Measurements from ENCODE around the gene DDX10.

DNA sequence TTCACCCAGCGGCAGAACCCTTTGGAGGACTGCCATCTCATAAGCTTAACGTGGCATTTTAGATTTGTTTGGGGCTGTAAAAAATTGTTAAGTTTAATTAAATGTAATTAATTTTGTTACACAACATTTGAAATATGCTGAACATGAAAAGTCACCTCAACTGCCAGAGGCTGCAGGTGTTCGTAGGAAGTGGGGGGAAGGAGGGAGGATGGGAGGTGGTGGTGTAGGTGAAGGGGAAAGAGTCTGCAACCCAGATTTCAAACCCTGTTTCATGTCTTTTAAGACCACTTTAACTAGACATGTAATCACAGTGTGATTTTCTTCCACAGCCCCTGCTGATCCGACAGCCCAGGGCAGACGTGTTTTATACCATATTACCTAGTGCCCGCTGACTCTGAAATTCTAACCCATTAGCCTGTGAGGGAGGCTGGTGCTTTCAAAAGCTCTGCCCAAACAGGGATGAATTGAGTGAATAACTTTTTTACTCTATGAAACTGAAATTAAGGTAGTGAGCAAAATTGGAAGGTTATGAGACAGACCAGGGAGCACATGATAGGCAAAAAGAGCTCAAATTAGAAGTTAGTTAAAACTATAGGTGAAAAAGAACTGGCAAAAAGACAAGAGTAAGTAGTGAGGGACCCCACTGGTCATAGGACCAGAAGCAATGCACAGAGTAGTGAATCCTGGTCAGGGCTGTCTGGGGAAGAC lies 279.8 kb downstream of the DDX10 start:
- no peak for TF ChIP-seq PHB2 (IDR thresholded peaks at IDR 0.05; ENCODE audit: low read depth)
- no peak for TF ChIP-seq CTCF (IDR thresholded peaks at IDR 0.05 in 2 of 3, conservative IDR thresholded peaks at IDR 0.05 in 1 of 3; ENCODE audit: insufficient read depth in 2 of 3, low read depth in 1 of 3, low read length in 3 of 3)
- no peak for TF ChIP-seq MAX (CRISPR knock-in tag; IDR thresholded peaks at IDR 0.05)
- no peak for TF ChIP-seq IRF2 (CRISPR knock-in tag; IDR thresholded peaks at IDR 0.05)
- no peak for TF ChIP-seq HCFC1 (IDR thresholded peaks at IDR 0.05; ENCODE audit: low read depth, low read length)
- TF ChIP-seq CBX8 (IDR thresholded peaks at IDR 0.05; ENCODE audit: borderline replicate concordance, extremely low read depth, low read depth, low read length, poor library complexity, severe bottlenecking), result no peak
- no peak for TF ChIP-seq POLR2A (conservative IDR thresholded peaks at IDR 0.05)
- TF ChIP-seq E2F5 (CRISPR knock-in tag; IDR thresholded peaks at IDR 0.05), result no peak
- no peak for TF ChIP-seq HBP1 (CRISPR knock-in tag; IDR thresholded peaks at IDR 0.05)
- TF ChIP-seq ZNF57 (CRISPR knock-in tag; IDR thresholded peaks at IDR 0.05), result no peak
